GM18508 (cell line): Measurements from ENCODE around the gene PRSS35.
"Not testable (repeated sequence)": the region's sequence is repeated elsewhere in the genome, so short reads cannot be mapped to it uniquely, and the experiment has no call there.

ENCODE experiments used
- ATAC-seq: cut with Tn5 transposase; IDR thresholded peaks from one replicate; pipeline ENCODE4 v1.9.1; 2021; ENCODE audit warnings: moderate number of reproducible peaks; ENCODE audit not compliant: insufficient read depth, unreplicated experiment

PRSS35 gene

GRCh38 chr6:83511901-83512681 is at the start of gene PRSS35:
TSS of gene PRSS35 (plus strand) at chr6:83512534. CDS start at chr6:83523442, 10,908 bp downstream.
- ATAC-seq, result no peak

GRCh38 chr6:83463886-83464285 is 48.4 kb upstream of the PRSS35 start:
- no peak for ATAC-seq

- ATAC-seq, result no peak
Observed at GRCh38 chr6:83464381-83465140, 47.8 kb upstream of the PRSS35 start.

- no peak for ATAC-seq
Observed at GRCh38 chr6:83466328-83466727, 46.0 kb upstream of the PRSS35 start.

GRCh38 chr6:83467620-83468036 is 44.7 kb upstream of the PRSS35 start:
- no peak for ATAC-seq

GRCh38 chr6:83470001-83470400 is 42.3 kb upstream of the PRSS35 start:
- no peak for ATAC-seq

GRCh38 chr6:83470587-83470986 is 41.7 kb upstream of the PRSS35 start:
- no peak for ATAC-seq

GRCh38 chr6:83472767-83473166 is 39.6 kb upstream of the PRSS35 start:
- ATAC-seq, result no peak

GRCh38 chr6:83474309-83474708 is 38.0 kb upstream of the PRSS35 start:
- ATAC-seq, result no peak

- no peak for ATAC-seq
Observed at GRCh38 chr6:83476971-83477370, 35.4 kb upstream of the PRSS35 start.

- ATAC-seq, result no peak
Observed at GRCh38 chr6:83479389-83479788, 32.9 kb upstream of the PRSS35 start.

- ATAC-seq, result no peak
Observed at GRCh38 chr6:83480470-83480869, 31.9 kb upstream of the PRSS35 start.

GRCh38 chr6:83481938-83482337 is 30.4 kb upstream of the PRSS35 start:
- ATAC-seq, result not testable (repeated sequence)

- ATAC-seq, result no peak
Observed at GRCh38 chr6:83488448-83488847, 23.9 kb upstream of the PRSS35 start.

GRCh38 chr6:83488861-83489260 is 23.5 kb upstream of the PRSS35 start:
- no peak for ATAC-seq

GRCh38 chr6:83490217-83490807 is 22.0 kb upstream of the PRSS35 start:
- no peak for ATAC-seq

GRCh38 chr6:83505356-83505755 is 7.0 kb upstream of the PRSS35 start:
- no peak for ATAC-seq

GRCh38 chr6:83509441-83509840 is 2.9 kb upstream of the PRSS35 start:
- ATAC-seq, result no peak

GRCh38 chr6:83510791-83511190 is 1.5 kb upstream of the PRSS35 start:
- no peak for ATAC-seq

GRCh38 chr6:83511266-83511665 is 1.1 kb upstream of the PRSS35 start:
- ATAC-seq, result no peak

- peak; percentile 5 for ATAC-seq
Observed at GRCh38 chr6:83514466-83514865, 2.1 kb downstream of the PRSS35 start.
